Liver (tissue), 9 donors: Measurements from ENCODE around the gene GPN1. TPM values are rescaled to one million over a fixed set of nuclear protein-coding genes. Genes with fewer than 3 reads are reported as not detected.

Experiments
- DNase-seq: peaks from one replicate; pipeline ENCODE4 v3.0.0-alpha.2; 2017; ENCODE audit warnings: low spot score
- H3K27ac ChIP-seq, 2 donors: one replicate each; pipeline ENCODE4 v1.7.0; 2013; ENCODE audit warnings: inconsistent platforms in 2 of 2, low read length in 2 of 2, control low read depth in 1 of 2, low read depth in 1 of 2, mild to moderate bottlenecking in 1 of 2
- H3K27me3 ChIP-seq, 4 donors: one replicate each; pipeline versions ENCODE4 v1.6.1 to v1.7.0; 2013; ENCODE audit warnings: low read length in 3 of 4, inconsistent platforms in 1 of 4, mild to moderate bottlenecking in 1 of 4, moderate library complexity in 1 of 4; ENCODE audit not compliant: control insufficient read depth in 4 of 4, insufficient read depth in 4 of 4
- H3K36me3 ChIP-seq, 4 donors: one replicate each; pipeline versions ENCODE4 v1.6.1 to v1.7.0; 2013; ENCODE audit warnings: low read length in 3 of 4, mild to moderate bottlenecking in 3 of 4, low read depth in 1 of 4, moderate library complexity in 1 of 4; ENCODE audit not compliant: control insufficient read depth in 4 of 4, insufficient read depth in 3 of 4
- H3K4me1 ChIP-seq, 4 donors: one replicate each; pipeline versions ENCODE4 v1.6.1 to v1.7.0; 2013; ENCODE audit warnings: low read length in 3 of 4, mild to moderate bottlenecking in 3 of 4, moderate library complexity in 1 of 4; ENCODE audit not compliant: control insufficient read depth in 4 of 4, insufficient read depth in 4 of 4
- H3K4me3 ChIP-seq, 3 donors: one replicate each; pipeline versions ENCODE4 v1.6.1 to v1.7.0; 2013; ENCODE audit warnings: low read length in 3 of 3, control low read depth in 1 of 3, low read depth in 1 of 3, mild to moderate bottlenecking in 1 of 3
- H3K9ac ChIP-seq, 2 donors: one replicate each; pipeline ENCODE4 v1.7.0; 2013; ENCODE audit warnings: low read length in 2 of 2, mild to moderate bottlenecking in 2 of 2, moderate library complexity in 2 of 2, control low read depth in 1 of 2, low read depth in 1 of 2
- H3K9me3 ChIP-seq, 4 donors: one replicate each; pipeline versions ENCODE4 v1.6.1 to v1.7.0; 2013; ENCODE audit warnings: low read length in 3 of 4; ENCODE audit not compliant: control insufficient read depth in 4 of 4
- EGR1 ChIP-seq, 2 donors: IDR thresholded peaks; 2 replicates each; pipeline ENCODE4 v1.6.1; 2016 to 2018; ENCODE audit warnings: antibody characterized with exemption in 2 of 2, low read depth in 2 of 2
- GABPA ChIP-seq, 2 donors: IDR thresholded peaks in 1 of 2; conservative IDR thresholded peaks in 1 of 2; 2 replicates each; pipeline ENCODE4 v1.6.1; 2016; ENCODE audit warnings: antibody characterized with exemption in 2 of 2, mild to moderate bottlenecking in 1 of 2, moderate library complexity in 1 of 2
- HNF4A ChIP-seq, 2 donors: conservative IDR thresholded peaks; 2 replicates each; pipeline ENCODE4 v1.6.1; 2016; ENCODE audit warnings: antibody characterized with exemption in 2 of 2, mild to moderate bottlenecking in 2 of 2
- JUND ChIP-seq, 2 donors: IDR thresholded peaks; 2 replicates each; pipeline ENCODE4 v1.6.1; 2016; ENCODE audit warnings: antibody characterized with exemption in 2 of 2
- NR2F2 ChIP-seq: IDR thresholded peaks from 2 replicates; pipeline ENCODE4 v1.6.1; 2016; ENCODE audit warnings: antibody characterized with exemption
- RXRA ChIP-seq, 2 donors: IDR thresholded peaks; 2 replicates each; pipeline ENCODE4 v1.6.1; 2017 to 2018; ENCODE audit warnings: antibody characterized with exemption in 2 of 2, mild to moderate bottlenecking in 1 of 2
- SP1 ChIP-seq: IDR thresholded peaks from 2 replicates; pipeline ENCODE4 v1.6.1; 2018; ENCODE audit warnings: antibody characterized with exemption, mild to moderate bottlenecking
- TAF1 ChIP-seq: conservative IDR thresholded peaks from 2 replicates; pipeline ENCODE4 v1.6.1; 2016; ENCODE audit warnings: antibody characterized with exemption, mild to moderate bottlenecking
- YY1 ChIP-seq: IDR thresholded peaks from 2 replicates; pipeline ENCODE4 v1.6.1; 2016; ENCODE audit warnings: antibody characterized with exemption, mild to moderate bottlenecking
- WGBS: extraction: QIAGEN DNeasy Blood & Tissue Kit; methylation state at CpG from one replicate; pipeline ENCODE4 v1.1.7; 2013; 5-methylcytosine and 5-hydroxymethylcytosine counted together
- polyA plus RNA-seq, 2 donors: library from polyadenylated mRNA; stranded (reverse) in 1 of 2; unstranded in 1 of 2; fragments of 200-250 nt in 1 of 2; fragments of >200 nt in 1 of 2; fragmentation: Nextera tagmentation in 1 of 2; extraction: Ambion mirVana in 1 of 2; gene quantifications; one replicate each; pipeline versions ENCODE4 v1.2.1 to v1.2.3, GENCODE V29; 2013 to 2015
- total RNA-seq, 2 donors: library from RNA; depleted of rRNA; stranded (reverse); fragments of >200 nt; gene quantifications; one replicate each; pipeline ENCODE4 v1.2.3, GENCODE V29; 2014
- TF ChIP-seq, protein P1 (sequence below): IDR thresholded peaks from 2 replicates; pipeline ENCODE4 v1.6.1; 2016; ENCODE audit warnings: antibody characterized with exemption
- TF ChIP-seq, protein P2 (sequence below): IDR thresholded peaks from 2 replicates; pipeline ENCODE4 v1.6.1; 2016; ENCODE audit warnings: antibody characterized with exemption
- TF ChIP-seq, protein P3 (sequence below): fragments of 150-350 bp; IDR thresholded peaks from 2 replicates; pipeline ENCODE4 v1.5.1; 2017; ENCODE audit warnings: improper control_type of control experiment, low read depth, low read length; ENCODE audit not compliant: missing input control
- TF ChIP-seq, protein P4 (sequence below): IDR thresholded peaks from 2 replicates; pipeline ENCODE4 v1.6.1; 2016; ENCODE audit warnings: antibody characterized with exemption
- TF ChIP-seq, protein P5 (sequence below): IDR thresholded peaks from 2 replicates; pipeline ENCODE4 v1.6.1; 2016; ENCODE audit warnings: antibody characterized with exemption, mild to moderate bottlenecking
- donor health status: healthy.
- donor health status: healthy.
- donor health status: healthy.
- donor health status: healthy.
- donor health status: healthy.

Gene GPN1
- total and polyA plus RNA-seq, 4 donors: 10.7 to 17.2 (median 12.4) TPM

DNA sequence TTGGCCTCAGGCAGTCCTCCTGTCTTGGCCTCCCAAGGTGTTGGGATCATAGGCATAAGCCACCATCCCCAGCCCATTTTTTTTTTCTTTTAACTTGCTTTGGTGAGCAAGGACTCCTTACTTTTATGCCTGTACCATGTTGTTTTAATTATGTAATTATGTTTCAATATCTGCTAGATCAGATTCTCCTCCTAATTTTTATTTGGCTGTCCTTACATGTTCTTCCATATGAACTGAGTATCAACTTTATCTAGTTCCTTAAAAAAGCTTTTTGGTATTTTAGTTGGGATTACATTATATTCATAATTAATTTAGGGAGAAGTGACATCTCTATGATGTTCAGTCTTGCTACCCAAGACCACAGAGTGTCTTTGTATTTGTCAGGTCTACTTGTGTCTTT is 16.3 kb downstream of the GPN1 start:
- no peak for TF ChIP-seq JUND (IDR thresholded peaks at IDR 0.05)
- TF ChIP-seq, protein P1, sequence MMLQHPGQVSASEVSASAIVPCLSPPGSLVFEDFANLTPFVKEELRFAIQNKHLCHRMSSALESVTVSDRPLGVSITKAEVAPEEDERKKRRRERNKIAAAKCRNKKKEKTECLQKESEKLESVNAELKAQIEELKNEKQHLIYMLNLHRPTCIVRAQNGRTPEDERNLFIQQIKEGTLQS: no peak
- TF ChIP-seq YY1: no peak
- no peak for TF ChIP-seq SP1
- TF ChIP-seq, protein P2, sequence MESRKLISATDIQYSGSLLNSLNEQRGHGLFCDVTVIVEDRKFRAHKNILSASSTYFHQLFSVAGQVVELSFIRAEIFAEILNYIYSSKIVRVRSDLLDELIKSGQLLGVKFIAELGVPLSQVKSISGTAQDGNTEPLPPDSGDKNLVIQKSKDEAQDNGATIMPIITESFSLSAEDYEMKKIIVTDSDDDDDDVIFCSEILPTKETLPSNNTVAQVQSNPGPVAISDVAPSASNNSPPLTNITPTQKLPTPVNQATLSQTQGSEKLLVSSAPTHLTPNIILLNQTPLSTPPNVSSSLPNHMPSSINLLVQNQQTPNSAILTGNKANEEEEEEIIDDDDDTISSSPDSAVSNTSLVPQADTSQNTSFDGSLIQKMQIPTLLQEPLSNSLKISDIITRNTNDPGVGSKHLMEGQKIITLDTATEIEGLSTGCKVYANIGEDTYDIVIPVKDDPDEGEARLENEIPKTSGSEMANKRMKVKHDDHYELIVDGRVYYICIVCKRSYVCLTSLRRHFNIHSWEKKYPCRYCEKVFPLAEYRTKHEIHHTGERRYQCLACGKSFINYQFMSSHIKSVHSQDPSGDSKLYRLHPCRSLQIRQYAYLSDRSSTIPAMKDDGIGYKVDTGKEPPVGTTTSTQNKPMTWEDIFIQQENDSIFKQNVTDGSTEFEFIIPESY: no peak
- TF ChIP-seq GABPA (IDR thresholded peaks at IDR 0.05 in 1 of 2, conservative IDR thresholded peaks at IDR 0.05 in 1 of 2): no peak
- TF ChIP-seq TAF1: no peak
- TF ChIP-seq, protein P3, sequence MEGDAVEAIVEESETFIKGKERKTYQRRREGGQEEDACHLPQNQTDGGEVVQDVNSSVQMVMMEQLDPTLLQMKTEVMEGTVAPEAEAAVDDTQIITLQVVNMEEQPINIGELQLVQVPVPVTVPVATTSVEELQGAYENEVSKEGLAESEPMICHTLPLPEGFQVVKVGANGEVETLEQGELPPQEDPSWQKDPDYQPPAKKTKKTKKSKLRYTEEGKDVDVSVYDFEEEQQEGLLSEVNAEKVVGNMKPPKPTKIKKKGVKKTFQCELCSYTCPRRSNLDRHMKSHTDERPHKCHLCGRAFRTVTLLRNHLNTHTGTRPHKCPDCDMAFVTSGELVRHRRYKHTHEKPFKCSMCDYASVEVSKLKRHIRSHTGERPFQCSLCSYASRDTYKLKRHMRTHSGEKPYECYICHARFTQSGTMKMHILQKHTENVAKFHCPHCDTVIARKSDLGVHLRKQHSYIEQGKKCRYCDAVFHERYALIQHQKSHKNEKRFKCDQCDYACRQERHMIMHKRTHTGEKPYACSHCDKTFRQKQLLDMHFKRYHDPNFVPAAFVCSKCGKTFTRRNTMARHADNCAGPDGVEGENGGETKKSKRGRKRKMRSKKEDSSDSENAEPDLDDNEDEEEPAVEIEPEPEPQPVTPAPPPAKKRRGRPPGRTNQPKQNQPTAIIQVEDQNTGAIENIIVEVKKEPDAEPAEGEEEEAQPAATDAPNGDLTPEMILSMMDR: no peak
- no peak for TF ChIP-seq RXRA (IDR thresholded peaks at IDR 0.05)
- no peak for TF ChIP-seq EGR1 (IDR thresholded peaks at IDR 0.05; ENCODE audit: low read depth in 2 of 2)
- TF ChIP-seq, protein P4, sequence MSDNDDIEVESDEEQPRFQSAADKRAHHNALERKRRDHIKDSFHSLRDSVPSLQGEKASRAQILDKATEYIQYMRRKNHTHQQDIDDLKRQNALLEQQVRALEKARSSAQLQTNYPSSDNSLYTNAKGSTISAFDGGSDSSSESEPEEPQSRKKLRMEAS: no peak
- no peak for TF ChIP-seq NR2F2

DNA sequence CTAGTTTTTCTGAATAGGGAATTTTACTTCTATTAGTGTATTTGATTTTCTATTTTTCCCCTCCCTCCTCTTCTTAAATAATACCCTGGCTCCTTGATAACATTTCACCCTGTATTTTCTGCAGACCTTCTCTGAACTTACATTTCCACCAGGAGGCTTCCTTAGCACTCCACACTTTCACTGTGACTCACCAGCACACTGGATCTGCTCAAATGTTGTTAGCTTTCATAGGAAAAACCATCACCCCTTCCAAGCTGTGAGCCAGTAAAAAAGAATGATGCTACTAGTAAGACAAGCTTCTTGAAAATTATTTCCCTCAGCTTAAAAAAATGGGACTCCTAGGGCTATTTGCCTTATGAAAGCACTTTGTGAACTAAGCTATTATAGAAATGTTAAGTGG is 18.4 kb downstream of the GPN1 start:
- H3K4me3 ChIP-seq: no peak overlapping the region
- no peak for DNase-seq
- no peak for TF ChIP-seq YY1
- TF ChIP-seq, protein P2: no peak
- H3K36me3 ChIP-seq: peaks cover 9 to 53% (median 37%) of the 10 kb centered on the region in 4 donors
- no peak overlapping the region for H3K9ac ChIP-seq
- no peaks in the 10 kb centered on the region for H3K9me3 ChIP-seq
- H3K27me3 ChIP-seq: no peaks in the 10 kb centered on the region
- no peaks in the 10 kb centered on the region for H3K4me1 ChIP-seq
- no peak overlapping the region for H3K27ac ChIP-seq

More for the DNA sequence above, 16.3 kb downstream of the GPN1 start:
- Histone ChIP-seq H3K4me1 (no peaks in the 10 kb centered on the region), H3K27me3 (no peaks in the 10 kb centered on the region), H3K9ac (no peak overlapping the region), H3K4me3 (no peak overlapping the region), H3K27ac (no peak overlapping the region), H3K9me3 (no peaks in the 10 kb centered on the region), H3K36me3 (peaks cover 5 to 49% (median 44%) of the 10 kb centered on the region in 4 donors)
- DNase-seq: no peak

DNA sequence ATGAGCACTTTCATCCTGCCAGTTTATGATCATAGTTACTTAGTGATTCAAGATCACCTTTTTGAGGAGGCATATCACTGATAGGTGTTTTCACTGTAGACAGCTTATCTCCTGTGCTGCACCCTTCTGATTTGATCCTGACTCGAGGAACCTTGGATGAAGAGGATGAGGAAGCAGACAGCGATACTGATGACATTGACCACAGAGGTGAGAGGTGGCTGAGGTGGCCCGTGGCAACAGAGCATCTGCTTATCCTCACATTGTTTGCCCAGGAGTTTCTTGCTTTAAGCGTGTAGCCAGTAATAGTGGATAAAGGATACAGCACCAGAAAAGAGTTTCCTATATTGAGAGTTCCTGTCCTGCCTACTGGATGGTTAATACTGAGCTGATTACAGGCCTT is 18.9 kb downstream of the GPN1 start:
- no peaks in the 10 kb centered on the region for H3K9me3 ChIP-seq
- no peaks in the 10 kb centered on the region for H3K27me3 ChIP-seq
- H3K4me3 ChIP-seq: no peak overlapping the region
- WGBS: 90% methylated on average over 4 of the region's 4 CpGs
- peaks cover 10 to 55% (median 39%) of the 10 kb centered on the region in 4 donors for H3K36me3 ChIP-seq
- H3K9ac ChIP-seq: no peak overlapping the region
- no peaks in the 10 kb centered on the region for H3K4me1 ChIP-seq
- H3K27ac ChIP-seq: no peak overlapping the region
- no peak for DNase-seq
- TF ChIP-seq, protein P1: no peak
- TF ChIP-seq, protein P5, sequence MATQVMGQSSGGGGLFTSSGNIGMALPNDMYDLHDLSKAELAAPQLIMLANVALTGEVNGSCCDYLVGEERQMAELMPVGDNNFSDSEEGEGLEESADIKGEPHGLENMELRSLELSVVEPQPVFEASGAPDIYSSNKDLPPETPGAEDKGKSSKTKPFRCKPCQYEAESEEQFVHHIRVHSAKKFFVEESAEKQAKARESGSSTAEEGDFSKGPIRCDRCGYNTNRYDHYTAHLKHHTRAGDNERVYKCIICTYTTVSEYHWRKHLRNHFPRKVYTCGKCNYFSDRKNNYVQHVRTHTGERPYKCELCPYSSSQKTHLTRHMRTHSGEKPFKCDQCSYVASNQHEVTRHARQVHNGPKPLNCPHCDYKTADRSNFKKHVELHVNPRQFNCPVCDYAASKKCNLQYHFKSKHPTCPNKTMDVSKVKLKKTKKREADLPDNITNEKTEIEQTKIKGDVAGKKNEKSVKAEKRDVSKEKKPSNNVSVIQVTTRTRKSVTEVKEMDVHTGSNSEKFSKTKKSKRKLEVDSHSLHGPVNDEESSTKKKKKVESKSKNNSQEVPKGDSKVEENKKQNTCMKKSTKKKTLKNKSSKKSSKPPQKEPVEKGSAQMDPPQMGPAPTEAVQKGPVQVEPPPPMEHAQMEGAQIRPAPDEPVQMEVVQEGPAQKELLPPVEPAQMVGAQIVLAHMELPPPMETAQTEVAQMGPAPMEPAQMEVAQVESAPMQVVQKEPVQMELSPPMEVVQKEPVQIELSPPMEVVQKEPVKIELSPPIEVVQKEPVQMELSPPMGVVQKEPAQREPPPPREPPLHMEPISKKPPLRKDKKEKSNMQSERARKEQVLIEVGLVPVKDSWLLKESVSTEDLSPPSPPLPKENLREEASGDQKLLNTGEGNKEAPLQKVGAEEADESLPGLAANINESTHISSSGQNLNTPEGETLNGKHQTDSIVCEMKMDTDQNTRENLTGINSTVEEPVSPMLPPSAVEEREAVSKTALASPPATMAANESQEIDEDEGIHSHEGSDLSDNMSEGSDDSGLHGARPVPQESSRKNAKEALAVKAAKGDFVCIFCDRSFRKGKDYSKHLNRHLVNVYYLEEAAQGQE: no peak
- TF ChIP-seq, protein P4: no peak
- TF ChIP-seq TAF1 (no peak), HNF4A (conservative IDR thresholded peaks at IDR 0.05) (no peak), SP1 (no peak)
- TF ChIP-seq, protein P2: no peak
